IPS-18c (cell line): Measurements from ENCODE around the gene HOXA1.
"Not testable (repeated sequence)": the region's sequence is repeated elsewhere in the genome, so short reads cannot be mapped to it uniquely, and the experiment has no call there.

ENCODE experiments used
- H3K4me3 ChIP-seq: 2 replicates; pipeline ENCODE4 v1.7.0; 2013; ENCODE audit warnings: low read depth, mild to moderate bottlenecking, low read length, moderate library complexity; ENCODE audit not compliant: insufficient read depth
- H3K9me3 ChIP-seq: one replicate; pipeline ENCODE4 v1.6.1; 2013; ENCODE audit warnings: mild to moderate bottlenecking, low read length, moderate library complexity; ENCODE audit not compliant: control insufficient read depth, insufficient read depth

Gene HOXA1

DNA sequence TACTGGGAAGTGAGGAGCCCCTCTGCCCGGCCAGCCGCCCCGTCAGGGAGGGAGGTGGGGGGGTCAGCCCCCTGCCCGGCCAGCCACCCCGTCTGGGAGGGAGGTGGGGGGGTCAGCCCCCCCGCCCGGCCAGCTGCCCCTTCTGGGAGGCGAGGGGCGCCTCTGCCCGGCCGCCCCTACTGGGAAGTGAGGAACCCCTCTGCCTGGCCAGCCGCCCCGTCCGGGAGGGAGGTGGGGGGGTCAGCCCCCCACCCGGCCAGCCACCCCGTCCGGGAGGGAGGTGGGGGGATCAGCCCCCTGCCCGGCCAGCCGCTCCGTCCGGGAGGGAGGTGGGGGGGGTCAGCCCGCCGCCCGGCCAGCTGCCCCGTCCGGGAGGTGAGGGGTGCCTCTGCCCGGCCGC lies 50.7 kb downstream of the HOXA1 start:
- not testable (repeated sequence) for H3K9me3 ChIP-seq, H3K4me3 ChIP-seq
